Subcutaneous adipose tissue (tissue), 4 donors: ENCODE measurements around the gene HDLBP. TPM values are rescaled to one million over a fixed set of nuclear protein-coding genes. Genes with fewer than 3 reads are reported as not detected.

Experiments used
- CTCF ChIP-seq: fragments of 450-650 bp; IDR thresholded peaks from one replicate; pipeline ENCODE4 v1.5.1; 2016; ENCODE audit warnings: low read depth, mild to moderate bottlenecking, control low read depth, antibody characterized with exemption, moderate library complexity
- total RNA-seq, 4 donors: library from RNA; depleted of rRNA; stranded (reverse); fragments of >200 nt; gene quantifications; one replicate each; pipeline ENCODE4 v1.1.0, GENCODE V29; 2016

Gene HDLBP
- total RNA-seq, 4 donors from 2014 or later = 306 to 581 (median 503) TPM

- no peak for TF ChIP-seq CTCF
Observed at GRCh38 chr2:241229563-241230401, 85.7 kb downstream of the HDLBP start.

- no peak for TF ChIP-seq CTCF
Observed at GRCh38 chr2:241228860-241229516, 86.5 kb downstream of the HDLBP start.

DNA sequence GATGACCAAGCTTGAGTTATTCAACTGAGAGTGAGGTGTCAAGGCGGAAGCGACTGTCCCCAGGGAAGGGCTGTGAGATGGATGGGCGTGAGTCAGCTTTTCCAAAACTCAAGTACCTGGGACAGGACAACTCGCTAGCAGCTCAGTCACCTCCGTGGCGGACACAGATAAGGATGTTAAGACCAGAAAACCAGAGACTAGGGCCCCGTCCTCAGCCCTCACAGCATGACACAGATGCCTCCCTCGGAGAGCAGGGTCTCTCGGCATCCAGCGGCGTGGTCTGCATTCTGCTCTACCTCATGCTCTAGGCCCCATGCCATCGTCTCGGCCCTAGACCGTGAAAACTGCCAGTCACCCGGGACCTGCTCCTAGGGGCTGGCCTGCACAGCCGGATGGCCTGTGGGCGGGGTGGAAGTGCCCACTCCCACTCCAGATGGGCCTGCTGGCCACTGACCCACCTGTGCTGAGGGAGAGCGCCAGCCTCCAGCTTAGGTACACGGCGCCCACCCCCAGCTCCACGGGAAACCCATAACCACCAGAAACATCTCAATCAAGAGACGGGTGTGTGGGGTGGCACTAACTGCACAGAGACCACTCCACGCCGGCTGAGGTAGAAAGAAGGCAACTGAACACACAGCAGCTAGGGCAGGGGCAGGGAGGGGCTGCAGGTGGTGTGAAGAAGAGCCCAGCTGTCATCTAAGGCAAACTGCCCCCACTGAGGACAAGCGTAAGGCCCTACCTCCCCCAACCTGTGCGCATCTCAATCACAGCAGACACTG is 87.2 kb downstream of the HDLBP start:
- TF ChIP-seq CTCF = no peak

GRCh38 chr2:241227594-241227993 is 87.9 kb downstream of the HDLBP start:
- no peak for TF ChIP-seq CTCF

- no peak for TF ChIP-seq CTCF
Observed at GRCh38 chr2:241226723-241227572, 88.5 kb downstream of the HDLBP start.

DNA sequence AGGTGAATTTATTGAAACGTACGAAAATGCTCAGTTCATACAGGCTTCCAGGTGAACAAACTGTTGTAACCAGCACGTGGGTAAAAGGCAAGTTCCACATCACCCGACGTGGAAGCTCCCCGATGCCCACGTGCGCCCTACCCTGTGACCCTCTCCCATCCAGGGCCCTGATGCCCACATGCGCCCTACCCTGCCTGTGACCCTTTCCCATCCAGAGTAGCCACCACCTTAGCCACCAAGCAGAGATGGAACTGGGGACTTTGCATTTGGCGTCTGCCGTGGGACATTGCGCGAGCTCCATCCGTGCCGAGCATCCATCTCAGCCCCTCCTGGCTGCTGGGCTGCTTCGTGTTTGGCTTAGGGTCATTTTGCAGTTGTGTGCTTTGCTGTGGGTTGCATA is 89.5 kb downstream of the HDLBP start:
- TF ChIP-seq CTCF = no peak
